Spleen (tissue), 11 donors: ENCODE results near the gene CCDC92B. TPM values are rescaled to one million over a fixed set of nuclear protein-coding genes. Genes with fewer than 3 reads are reported as not detected.

Experiments used
- DNase-seq: peaks from one replicate; pipeline ENCODE4 v3.0.0-alpha.2; 2020
- H3K27ac ChIP-seq, 8 donors: fragments of 200-600 bp; sonication (generic) in 7 of 8; 1 replicate in 4 of 8; 2 replicates in 4 of 8; pipeline versions ENCODE4 v1.5.0 to v1.8.0; 2016 to 2021; ENCODE audit warnings: inconsistent platforms in 4 of 8, mild to moderate bottlenecking in 4 of 8, moderate library complexity in 1 of 8
- H3K27me3 ChIP-seq, 7 donors: fragments of 200-600 bp; sonication (generic) in 6 of 7; replicated peaks in 1 of 7; 1 replicate in 4 of 7; 2 replicates in 3 of 7; pipeline versions ENCODE4 v1.5.0 to v1.8.0; 2016 to 2021; ENCODE audit warnings: inconsistent platforms in 3 of 7, mild to moderate bottlenecking in 1 of 7
- H3K36me3 ChIP-seq, 6 donors: fragments of 200-600 bp; sonication (generic) in 5 of 6; 1 replicate in 4 of 6; 2 replicates in 2 of 6; pipeline versions ENCODE4 v1.5.0 to v1.8.0; 2016 to 2021; ENCODE audit warnings: inconsistent platforms in 2 of 6
- H3K4me1 ChIP-seq, 6 donors: fragments of 200-600 bp; sonication (generic) in 5 of 6; 1 replicate in 3 of 6; 2 replicates in 3 of 6; pipeline versions ENCODE4 v1.5.0 to v1.8.0; 2016 to 2021; ENCODE audit warnings: inconsistent platforms in 3 of 6
- H3K4me3 ChIP-seq, 8 donors: fragments of 200-600 bp; sonication (generic) in 7 of 8; 1 replicate in 4 of 8; 2 replicates in 4 of 8; pipeline versions ENCODE4 v1.5.0 to v1.8.0; 2016 to 2021; ENCODE audit warnings: inconsistent platforms in 4 of 8, mild to moderate bottlenecking in 4 of 8, moderate library complexity in 2 of 8
- H3K9me3 ChIP-seq, 8 donors: fragments of 200-600 bp; sonication (generic) in 7 of 8; 1 replicate in 4 of 8; 2 replicates in 4 of 8; pipeline versions ENCODE4 v1.5.0 to v1.8.0; 2016 to 2021; ENCODE audit warnings: inconsistent platforms in 4 of 8
- CTCF ChIP-seq, 11 experiments: fragments of 200-600 bp in 7 of 11; fragments of 450-650 bp in 4 of 11; sonication (generic) in 4 of 11; IDR thresholded peaks in 8 of 11; conservative IDR thresholded peaks in 3 of 11; 1 replicate in 7 of 11; 2 replicates in 4 of 11; pipeline versions ENCODE4 v1.4.0 to v1.8.0; 2016 to 2021; ENCODE audit warnings: antibody characterized with exemption in 11 of 11, inconsistent platforms in 4 of 11, mild to moderate bottlenecking in 1 of 11
- POLR2A ChIP-seq, 3 donors: fragments of 450-650 bp; IDR thresholded peaks; one replicate each; pipeline ENCODE4 v1.5.1; 2017; ENCODE audit warnings: antibody characterized with exemption in 3 of 3, mild to moderate bottlenecking in 1 of 3
- POLR2AphosphoS5 ChIP-seq, 3 donors: sonication (generic); formaldehyde crosslinking; IDR thresholded peaks; one replicate each; pipeline ENCODE4 v1.5.1; 2017; ENCODE audit warnings: antibody characterized with exemption in 3 of 3
- WGBS, 5 donors: extraction: QIAGEN DNeasy Blood & Tissue Kit in 3 of 5; methylation state at CpG; one replicate each; pipeline versions ENCODE4 v1.1.5 to v1.1.7; 2013 to 2018; 5-methylcytosine and 5-hydroxymethylcytosine counted together
- intact Hi-C: fragments of 100-400 bp; cut with DNase I; formaldehyde crosslinking; loops from one replicate; pipeline ENCODE4 v1.15.0; 2023; ENCODE audit warnings: low total_unique reads
- polyA plus RNA-seq, 3 donors: library from polyadenylated mRNA; stranded (reverse); fragments of 200-250 nt; gene quantifications; one replicate each; pipeline ENCODE4 v1.2.1, GENCODE V29; 2013
- total RNA-seq, 7 donors: library from RNA; depleted of rRNA in 3 of 7; stranded (reverse); fragments of >200 nt in 3 of 7; fragmentation: NEBNext Ultra II Directional in 4 of 7; extraction: Animal tissue kit (Norgen Biotek cat#: 25700) in 4 of 7; gene quantifications; one replicate each; pipeline versions ENCODE4 v1.1.0 to v1.2.1, GENCODE V29; 2016 to 2021
- donor health status: healthy with polysubstance abuse.
- donor health status: DM: no; HTN: no; CAD: no; lungs with moderate emphysema.
- donor health status: DM: no; HTN: no; CAD: no.
- donor health status: Bipolar disorder and iron deficiency.
- donor health status: healthy.
- donor health status: DM: no; HTN: no; CAD: no.
- donor health status: DM: yes; HTN: yes; CAD: no.

The CCDC92B gene
- total and polyA plus RNA-seq, 10 donors: 0.03 to 0.26 (median 0.20) TPM; not detected in 3

GRCh38 chr17:2778489-2778888 lies 29.0 kb upstream of the CCDC92B start:
- no peak for TF ChIP-seq CTCF (IDR thresholded peaks at IDR 0.05 in 8 of 11, conservative IDR thresholded peaks at IDR 0.05 in 3 of 11)
- TF ChIP-seq POLR2AphosphoS5 (IDR thresholded peaks at IDR 0.05): no peak
- Histone ChIP-seq H3K9me3 (peaks cover 0 to 2% (median 0%) of the 10 kb centered on the region in 8 donors), H3K27me3 (peaks cover 0 to 87% (median 32%) of the 10 kb centered on the region in 7 donors), H3K27ac (no peak overlapping the region), H3K36me3 (no peaks in the 10 kb centered on the region), H3K4me1 (peaks cover 0 to 14% (median 11%) of the 10 kb centered on the region in 6 donors), H3K4me3 (no peak overlapping the region)
- intact Hi-C loops: no loop called here
- no peak for DNase-seq
- WGBS, 5 donors: 51 to 76% (median 67%) methylated on average over 5 to 6 of the region's 6 CpGs

GRCh38 chr17:2777242-2777867 lies 27.9 kb upstream of the CCDC92B start:
- Histone ChIP-seq H3K4me1 (peaks cover 0 to 14% (median 11%) of the 10 kb centered on the region in 6 donors), H3K27ac (no peak overlapping the region), H3K36me3 (no peaks in the 10 kb centered on the region), H3K27me3 (peaks cover 0 to 92% (median 32%) of the 10 kb centered on the region in 7 donors), H3K4me3 (peak overlapping the region in 1 of 8 donors; percentile 60), H3K9me3 (no peaks in the 10 kb centered on the region)
- DNase-seq: no peak
- WGBS, 5 donors: 25 to 39% (median 33%) methylated on average over 11 of the region's 11 CpGs
- intact Hi-C loops: no loop called here
- TF ChIP-seq POLR2AphosphoS5 (IDR thresholded peaks at IDR 0.05): no peak
- no peak for TF ChIP-seq CTCF (IDR thresholded peaks at IDR 0.05 in 8 of 11, conservative IDR thresholded peaks at IDR 0.05 in 3 of 11)
- no peak for TF ChIP-seq POLR2A (IDR thresholded peaks at IDR 0.05)

GRCh38 chr17:2776589-2777241 lies 27.3 kb upstream of the CCDC92B start:
- H3K27me3 ChIP-seq: peaks cover 0 to 92% (median 32%) of the 10 kb centered on the region in 7 donors
- intact Hi-C loops: no loop called here
- 1 to 9% (median 2%) methylated on average over 7 to 80 of the region's 80 CpGs for WGBS, 5 donors
- peaks cover 0 to 14% (median 11%) of the 10 kb centered on the region in 6 donors for H3K4me1 ChIP-seq
- no peaks in the 10 kb centered on the region for H3K9me3 ChIP-seq
- TF ChIP-seq CTCF (IDR thresholded peaks at IDR 0.05 in 8 of 11, conservative IDR thresholded peaks at IDR 0.05 in 3 of 11): no peak
- no peak for TF ChIP-seq POLR2AphosphoS5 (IDR thresholded peaks at IDR 0.05)
- no peak for TF ChIP-seq POLR2A (IDR thresholded peaks at IDR 0.05)
- DNase-seq: no peak
- no peak overlapping the region for H3K27ac ChIP-seq
- peak overlapping the region in 2 of 8 donors; percentile 15 to 60 for H3K4me3 ChIP-seq
- H3K36me3 ChIP-seq: no peaks in the 10 kb centered on the region

GRCh38 chr17:2775206-2775605 lies 25.8 kb upstream of the CCDC92B start:
- no peak for TF ChIP-seq POLR2AphosphoS5 (IDR thresholded peaks at IDR 0.05)
- no peak for TF ChIP-seq POLR2A (IDR thresholded peaks at IDR 0.05)
- TF ChIP-seq CTCF (IDR thresholded peaks at IDR 0.05 in 8 of 11, conservative IDR thresholded peaks at IDR 0.05 in 3 of 11): no peak
- peaks cover 0 to 14% (median 11%) of the 10 kb centered on the region in 6 donors for H3K4me1 ChIP-seq
- H3K36me3 ChIP-seq: no peaks in the 10 kb centered on the region
- H3K4me3 ChIP-seq: no peak overlapping the region
- 69 to 80% (median 75%) methylated on average over 6 of the region's 6 CpGs for WGBS, 5 donors
- intact Hi-C loops: no loop called here
- H3K9me3 ChIP-seq: no peaks in the 10 kb centered on the region
- DNase-seq: no peak
- no peak overlapping the region for H3K27ac ChIP-seq
- peaks cover 0 to 86% (median 32%) of the 10 kb centered on the region in 7 donors for H3K27me3 ChIP-seq
